ENCODE results near the gene TFCP2L1. TPM values are rescaled to one million over a fixed set of nuclear protein-coding genes. Genes with fewer than 3 reads are reported as not detected.
A peak's percentile ranks its signal among the peaks of the same experiment; 100 is the strongest.

Gene TFCP2L1
- total and polyA plus RNA-seq, 8 donors, result 2.0 to 7.7 (median 4.5) TPM

GRCh38 chr2:121289271-121289670 lies 4.3 kb upstream of the TFCP2L1 start:
- Histone ChIP-seq H3K36me3 (no peaks in the 10 kb centered on the region), H3K4me1 (peaks cover 0 to 7% (median 0%) of the 10 kb centered on the region in 3 donors), H3K27ac (no peak overlapping the region), H3K4me3 (no peak overlapping the region), H3K27me3 (no peaks in the 10 kb centered on the region), H3K9me3 (no peaks in the 10 kb centered on the region)
- TF ChIP-seq CTCF (IDR thresholded peaks at IDR 0.05), result no peak
- no peak for ATAC-seq
- no peak for FAIRE-seq
- WGBS, 2 donors, result 89 to 90% methylated on average over 5 of the region's 5 CpGs
- DNase-seq, result no peak
- intact Hi-C loops (cut with DNase I), result no loop called here

- Histone ChIP-seq H3K36me3 (no peaks in the 10 kb centered on the region), H3K27ac (no peak overlapping the region), H3K4me3 (no peak overlapping the region), H3K27me3 (no peaks in the 10 kb centered on the region), H3K4me1 (peaks cover 0 to 6% (median 0%) of the 10 kb centered on the region in 3 donors), H3K9me3 (no peaks in the 10 kb centered on the region)
- DNase-seq (no peak), ATAC-seq (no peak), FAIRE-seq (no peak)
- WGBS, 2 donors, result 84 to 90% methylated on average over 12 of the region's 12 CpGs
- no peak for TF ChIP-seq CTCF (IDR thresholded peaks at IDR 0.05)
- intact Hi-C loops (cut with DNase I), result no loop called here
These were observed 3.6 kb upstream of the TFCP2L1 start for GRCh38 chr2:121288454-121289231.

- Histone ChIP-seq H3K4me3 (no peak overlapping the region), H3K9me3 (no peaks in the 10 kb centered on the region), H3K36me3 (no peaks in the 10 kb centered on the region), H3K4me1 (peaks cover 0 to 5% (median 5%) of the 10 kb centered on the region in 3 donors), H3K27ac (no peak overlapping the region), H3K27me3 (no peaks in the 10 kb centered on the region)
- DNase-seq (no peak), ATAC-seq (no peak), FAIRE-seq (no peak)
- no peak for TF ChIP-seq CTCF (IDR thresholded peaks at IDR 0.05)
- intact Hi-C loops (cut with DNase I), result no loop called here
- WGBS, 2 donors, result 92 to 94% methylated on average over 4 of the region's 4 CpGs
These were observed 3.0 kb upstream of the TFCP2L1 start for GRCh38 chr2:121287956-121288355.

GRCh38 chr2:121287146-121287798 lies 2.3 kb upstream of the TFCP2L1 start:
- WGBS, 2 donors, result 89 to 91% methylated on average over 8 to 9 of the region's 9 CpGs
- peaks cover 0 to 12% (median 11%) of the 10 kb centered on the region in 3 donors for H3K4me1 ChIP-seq
- ATAC-seq, result peak in 1 of 4 donors; percentile 3
- no peak overlapping the region for H3K4me3 ChIP-seq
- no peak for TF ChIP-seq CTCF (IDR thresholded peaks at IDR 0.05)
- no peak for DNase-seq
- no peaks in the 10 kb centered on the region for H3K27me3 ChIP-seq
- no peak for FAIRE-seq
- no peaks in the 10 kb centered on the region for H3K36me3 ChIP-seq
- H3K9me3 ChIP-seq, result no peaks in the 10 kb centered on the region
- H3K27ac ChIP-seq, result no peak overlapping the region
- intact Hi-C loops (cut with DNase I), result no loop called here

- no peak for TF ChIP-seq CTCF (IDR thresholded peaks at IDR 0.05)
- no peak for ATAC-seq
- no peak for DNase-seq
- intact Hi-C loops (cut with DNase I), result no loop called here
- no peaks in the 10 kb centered on the region for H3K36me3 ChIP-seq
- no peak for FAIRE-seq
- H3K4me3 ChIP-seq, result no peak overlapping the region
- H3K4me1 ChIP-seq, result peaks cover 0 to 13% (median 11%) of the 10 kb centered on the region in 3 donors
- no peaks in the 10 kb centered on the region for H3K9me3 ChIP-seq
- H3K27me3 ChIP-seq, result no peaks in the 10 kb centered on the region
- no peak overlapping the region for H3K27ac ChIP-seq
- WGBS, 2 donors, result 82 to 83% methylated on average over 4 of the region's 4 CpGs
These were observed 1.5 kb upstream of the TFCP2L1 start for GRCh38 chr2:121286506-121286905.

Measured in pancreas (tissue), 10 donors.